ENCODE data around the gene ABCA4. TPM values are rescaled to one million over a fixed set of nuclear protein-coding genes. Genes with fewer than 3 reads are reported as not detected.
"Not testable (repeated sequence)": the region's sequence is repeated elsewhere in the genome, so short reads cannot be mapped to it uniquely, and the experiment has no call there.

The ABCA4 gene
- total RNA-seq = under 1 TPM; 0.21 TPM
- long read RNA-seq = 0 reads

- no peak for DNase-seq
- intact Hi-C loops (cut with DNase I) = no loop called here
Measured at GRCh38 chr1:94120991-94121390, at the start of gene ABCA4. ABCA4 (minus strand) TSS chr1:94121148; CDS start chr1:94121045, 103 bp downstream.

DNA sequence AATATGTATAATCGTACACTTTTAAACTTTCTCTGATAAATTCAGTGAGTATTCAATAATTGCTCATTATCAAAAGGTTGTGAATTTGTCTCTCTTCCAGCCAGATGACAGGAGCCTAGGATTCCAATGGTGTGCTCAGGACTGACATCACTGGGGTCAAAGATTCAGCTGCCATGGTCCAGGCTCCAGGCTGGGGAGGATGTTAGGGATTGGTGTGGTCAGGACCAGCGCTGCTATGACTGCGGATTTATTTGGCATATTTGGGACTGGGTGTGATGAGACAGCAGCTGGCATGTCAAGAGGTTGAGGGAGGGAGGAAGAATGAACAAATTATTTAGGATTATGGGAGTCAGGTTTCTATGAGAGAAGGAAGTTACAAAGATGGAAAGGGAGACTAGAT is 48.2 kb upstream of the ABCA4 start:
- peak in 1 of 2 donors; percentile 26 for ATAC-seq
- intact Hi-C loops (cut with DNase I) = no loop called here
- DNase-seq = no peak

More at GRCh38 chr1:94120991-94121390, at the start of gene ABCA4:
- no peak for ATAC-seq

DNA sequence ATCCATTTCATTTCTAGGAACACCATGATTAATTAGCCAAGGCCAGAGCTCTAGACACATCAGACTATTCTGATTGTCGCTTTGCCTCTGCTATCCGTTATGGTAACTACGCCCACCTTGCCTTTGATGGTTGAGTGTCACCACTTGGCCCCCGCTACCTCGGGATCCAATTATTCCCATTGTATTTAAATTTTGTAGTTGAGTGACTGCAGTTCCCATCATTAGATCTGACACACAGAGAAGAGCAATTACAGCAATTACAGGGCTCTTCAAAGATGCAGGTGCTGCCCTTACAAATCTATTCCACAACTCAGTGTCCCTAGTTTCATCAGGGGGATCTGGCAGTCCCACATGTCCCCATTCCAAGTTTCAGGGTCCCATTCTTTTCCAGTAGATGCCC is 44.9 kb upstream of the ABCA4 start:
- no peak for DNase-seq
- intact Hi-C loops (cut with DNase I) = no loop called here
- no peak for ATAC-seq

DNA sequence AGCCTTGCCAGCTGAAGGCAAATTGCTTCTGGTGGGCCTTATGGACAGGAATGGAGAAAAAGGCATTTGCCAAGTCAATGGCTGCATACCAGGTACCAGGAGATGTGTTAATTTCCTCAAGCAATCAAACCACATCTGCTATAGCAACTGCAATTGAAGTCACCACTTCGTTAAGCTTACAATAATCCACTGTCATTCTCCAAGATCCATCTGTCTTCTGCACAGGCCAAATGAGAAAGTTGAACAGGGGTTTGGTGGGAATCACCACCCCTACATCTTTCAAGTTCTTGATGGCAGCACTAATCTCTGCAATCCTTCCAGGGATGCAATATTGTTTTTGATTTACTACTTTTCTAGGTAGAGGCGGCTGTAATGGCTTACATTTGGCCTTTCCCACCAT is 43.9 kb upstream of the ABCA4 start:
- DNase-seq; intact Hi-C loops (cut with DNase I); ATAC-seq: not testable (repeated sequence)

- ATAC-seq; intact Hi-C loops (cut with DNase I); DNase-seq: not testable (repeated sequence)
Measured at GRCh38 chr1:94164121-94164520, 43.2 kb upstream of the ABCA4 start.

GRCh38 chr1:94163249-94163648 is 42.3 kb upstream of the ABCA4 start:
- intact Hi-C loops (cut with DNase I); DNase-seq; ATAC-seq: not testable (repeated sequence)

- peak; percentile 80 to 89 for ATAC-seq
- DNase-seq = no peak
- intact Hi-C loops (cut with DNase I) = no loop called here
Measured at GRCh38 chr1:94160811-94161210, 39.9 kb upstream of the ABCA4 start.

GRCh38 chr1:94156096-94156625 is 35.2 kb upstream of the ABCA4 start:
- DNase-seq (no peak), ATAC-seq (no peak)
- intact Hi-C loops (cut with DNase I) = no loop called here

GRCh38 chr1:94154989-94155388 is 34.0 kb upstream of the ABCA4 start:
- no peak for DNase-seq
- ATAC-seq = peak in 1 of 2 donors; percentile 50
- intact Hi-C loops (cut with DNase I) = no loop called here

DNA sequence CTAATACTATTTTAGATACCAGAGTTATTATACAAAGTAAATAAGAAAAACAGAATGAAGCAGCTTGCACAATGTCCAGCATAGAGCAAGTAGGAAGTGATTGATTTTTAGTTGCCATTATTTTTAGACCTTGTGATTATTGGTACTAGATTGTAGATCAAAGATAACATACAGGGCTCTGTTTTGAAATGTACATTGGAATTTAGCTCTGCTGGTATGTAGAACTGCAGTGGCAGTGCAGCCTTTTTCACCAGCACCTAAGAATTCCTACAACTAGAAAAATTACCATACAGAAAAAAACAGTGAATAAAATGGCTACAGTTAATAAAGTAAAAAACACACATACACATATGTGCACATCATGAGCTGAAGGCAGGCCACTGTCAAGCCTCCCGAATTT is 32.2 kb upstream of the ABCA4 start:
- no peak for ATAC-seq
- DNase-seq = no peak
- intact Hi-C loops (cut with DNase I) = no loop called here

- intact Hi-C loops (cut with DNase I); DNase-seq; ATAC-seq: not testable (repeated sequence)
Measured at GRCh38 chr1:94149166-94149565, 28.2 kb upstream of the ABCA4 start.

DNA sequence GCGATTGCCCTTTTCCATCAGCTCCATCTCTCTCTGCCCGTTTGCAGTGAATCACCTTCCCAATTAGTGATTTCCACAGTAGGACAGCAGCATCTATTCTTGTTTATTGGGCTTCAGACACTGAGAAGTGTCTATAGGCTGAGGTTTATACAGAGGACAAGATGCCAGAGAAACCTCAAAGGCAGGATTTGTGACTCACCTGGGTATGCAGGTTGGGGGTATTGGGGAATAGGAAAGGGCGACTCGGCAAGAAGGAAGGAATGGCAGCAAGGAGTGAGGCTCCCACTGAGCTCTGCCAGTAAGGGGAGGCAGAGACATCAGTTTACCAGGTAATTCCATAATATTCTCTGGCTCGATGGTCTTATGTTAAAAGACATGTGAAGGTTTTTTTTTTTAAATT is 25.3 kb upstream of the ABCA4 start:
- no peak for ATAC-seq

GRCh38 chr1:94144836-94145235 is 23.9 kb upstream of the ABCA4 start:
- no peak for DNase-seq
- ATAC-seq = no peak
- intact Hi-C loops (cut with DNase I) = no loop called here

More for the DNA sequence above, 25.3 kb upstream of the ABCA4 start:
- no peak for DNase-seq
- intact Hi-C loops (cut with DNase I) = no loop called here

GRCh38 chr1:94143809-94144176 is 22.8 kb upstream of the ABCA4 start:
- intact Hi-C loops (cut with DNase I) = no loop called here
- no peak for ATAC-seq
- DNase-seq = no peak

GRCh38 chr1:94143173-94143808 is 22.3 kb upstream of the ABCA4 start:
- intact Hi-C loops (cut with DNase I) = no loop called here
- DNase-seq = no peak
- ATAC-seq = no peak

DNA sequence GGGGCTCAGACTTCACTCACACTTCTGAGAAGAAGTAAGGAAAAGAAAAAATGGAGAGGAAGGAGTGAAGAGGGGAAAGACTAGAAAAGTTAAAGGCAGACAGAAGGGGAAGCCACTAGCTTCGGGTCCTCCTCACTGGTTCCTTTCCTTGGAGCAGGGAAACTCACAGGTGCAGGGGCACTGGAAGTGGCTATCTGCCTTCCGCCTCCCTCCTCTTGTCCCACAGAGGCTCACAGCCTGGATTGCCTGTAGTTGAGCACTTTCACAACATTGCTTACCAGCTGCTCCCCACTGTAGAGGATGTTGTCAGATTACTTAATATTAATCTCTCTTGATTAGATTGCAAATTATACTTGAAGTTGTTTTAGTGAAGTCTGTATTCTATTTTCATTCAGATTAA is 21.6 kb upstream of the ABCA4 start:
- DNase-seq = no peak
- peak; percentile 34 to 65 for ATAC-seq
- intact Hi-C loops (cut with DNase I) = no loop called here

GRCh38 chr1:94142022-94142421 is 21.1 kb upstream of the ABCA4 start:
- ATAC-seq = peak in 1 of 2 donors; percentile 74
- intact Hi-C loops (cut with DNase I) = no loop called here
- DNase-seq = no peak

GRCh38 chr1:94132111-94132510 is 11.2 kb upstream of the ABCA4 start:
- DNase-seq (no peak), ATAC-seq (no peak)
- intact Hi-C loops (cut with DNase I) = no loop called here

DNA sequence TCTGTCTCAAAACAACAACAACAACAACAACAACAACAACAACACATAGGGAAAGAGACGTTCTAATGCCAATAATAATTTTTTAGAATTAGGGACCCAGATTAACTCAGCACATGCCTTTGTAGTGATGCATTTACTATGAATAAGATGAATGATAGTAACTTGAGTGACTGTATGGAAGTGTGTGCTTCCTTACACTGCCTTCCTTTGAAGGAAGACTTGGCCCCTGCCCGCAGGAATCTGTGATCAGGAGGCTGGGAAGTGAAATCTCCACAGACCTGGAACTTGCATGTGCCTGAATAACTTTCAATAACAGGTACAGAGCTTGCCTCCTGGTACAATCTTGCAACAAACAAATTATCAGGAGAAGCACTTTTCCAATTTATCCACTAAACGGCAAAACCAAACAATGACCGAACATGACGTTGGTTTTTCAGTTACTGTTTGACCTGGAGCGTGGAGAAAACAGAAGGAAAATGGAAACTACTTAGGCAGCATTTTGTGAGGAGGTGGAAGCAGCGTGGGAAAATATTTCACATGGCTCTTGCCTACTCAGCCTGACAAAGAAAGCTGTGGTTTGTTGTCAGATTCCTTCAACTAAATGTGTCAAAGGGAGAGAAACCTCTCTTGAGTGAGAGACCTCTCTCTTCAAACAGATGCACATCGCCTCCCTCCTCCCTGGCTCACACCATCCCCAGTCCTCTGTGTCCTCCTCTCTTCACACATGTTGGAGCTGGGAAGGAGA is 10.1 kb upstream of the ABCA4 start:
- DNase-seq = no peak
- no peak for ATAC-seq
- intact Hi-C loops (cut with DNase I) = no loop called here

GRCh38 chr1:94126651-94127050 is 5.7 kb upstream of the ABCA4 start:
- intact Hi-C loops (cut with DNase I) = no loop called here
- DNase-seq (no peak), ATAC-seq (no peak)
